Duodenal mucosa (tissue), 2 donors: ENCODE data around the gene MIDN.

Experiments
- H3K27ac ChIP-seq: one replicate; pipeline ENCODE4 v1.7.0; 2013; ENCODE audit warnings: low read depth, low read length
- H3K27me3 ChIP-seq, 2 donors: one replicate each; pipeline ENCODE4 v1.7.0; 2013; ENCODE audit warnings: low read length in 2 of 2, control low read depth in 1 of 2; ENCODE audit not compliant: insufficient read depth in 2 of 2, control insufficient read depth in 1 of 2
- H3K36me3 ChIP-seq, 2 donors: one replicate each; pipeline ENCODE4 v1.7.0; 2013; ENCODE audit warnings: low read length in 2 of 2, control low read depth in 1 of 2; ENCODE audit not compliant: insufficient read depth in 2 of 2, control insufficient read depth in 1 of 2
- H3K4me1 ChIP-seq, 2 donors: one replicate each; pipeline ENCODE4 v1.7.0; 2013; ENCODE audit warnings: low read length in 2 of 2, control low read depth in 1 of 2; ENCODE audit not compliant: insufficient read depth in 2 of 2, control insufficient read depth in 1 of 2
- H3K4me3 ChIP-seq, 2 donors: one replicate each; pipeline ENCODE4 v1.7.0; 2013; ENCODE audit warnings: low read length in 2 of 2, low read depth in 1 of 2
- H3K9ac ChIP-seq, 2 donors: one replicate each; pipeline ENCODE4 v1.7.0; 2013; ENCODE audit warnings: low read length in 2 of 2, low read depth in 1 of 2
- H3K9me3 ChIP-seq, 2 donors: one replicate each; pipeline ENCODE4 v1.7.0; 2013; ENCODE audit warnings: low read length in 2 of 2, control low read depth in 1 of 2; ENCODE audit not compliant: control insufficient read depth in 1 of 2

MIDN gene

DNA sequence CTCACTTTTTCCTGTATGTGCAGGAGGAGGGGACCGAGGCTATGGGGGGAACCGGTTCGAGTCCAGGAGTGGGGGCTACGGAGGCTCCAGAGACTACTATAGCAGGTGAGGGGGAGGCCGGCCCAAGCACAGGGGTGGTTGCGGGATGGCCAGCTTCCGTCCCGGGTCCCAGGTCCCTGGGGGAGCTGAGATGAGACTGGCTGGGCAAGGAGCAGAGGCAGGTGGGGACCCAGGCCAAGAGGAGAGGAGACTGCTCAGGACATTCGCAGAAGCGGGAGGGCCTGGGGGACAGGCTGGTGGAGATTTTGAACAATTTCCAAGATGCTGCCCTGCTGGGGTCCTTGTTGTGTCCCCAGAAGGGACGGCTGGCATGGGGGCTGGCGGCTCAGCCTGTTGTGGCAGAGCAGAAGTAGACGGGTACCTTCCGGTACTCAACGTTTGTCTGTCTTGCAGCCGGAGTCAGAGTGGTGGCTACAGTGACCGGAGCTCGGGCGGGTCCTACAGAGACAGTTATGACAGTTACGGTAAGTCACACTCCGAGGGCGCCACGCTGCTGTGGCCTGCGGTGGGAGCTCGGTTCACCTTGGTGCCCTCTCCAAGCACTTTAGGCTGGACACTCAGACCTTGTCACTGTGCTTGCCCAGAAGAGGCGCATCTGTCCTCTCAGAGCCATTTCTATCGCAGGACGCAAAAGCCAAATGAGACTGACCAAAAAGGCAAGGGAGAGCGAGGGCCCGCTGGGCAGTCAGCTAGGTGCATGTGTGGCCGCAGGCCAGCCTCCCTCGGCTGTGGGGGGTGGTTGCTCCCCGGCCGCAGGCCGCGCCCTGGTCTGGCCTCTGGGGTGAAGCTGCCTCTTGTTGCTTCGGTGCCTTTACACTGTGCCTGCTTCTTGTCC, 23.4 kb downstream of the MIDN start:
- H3K27ac ChIP-seq, result peak overlapping the region; percentile 20

DNA sequence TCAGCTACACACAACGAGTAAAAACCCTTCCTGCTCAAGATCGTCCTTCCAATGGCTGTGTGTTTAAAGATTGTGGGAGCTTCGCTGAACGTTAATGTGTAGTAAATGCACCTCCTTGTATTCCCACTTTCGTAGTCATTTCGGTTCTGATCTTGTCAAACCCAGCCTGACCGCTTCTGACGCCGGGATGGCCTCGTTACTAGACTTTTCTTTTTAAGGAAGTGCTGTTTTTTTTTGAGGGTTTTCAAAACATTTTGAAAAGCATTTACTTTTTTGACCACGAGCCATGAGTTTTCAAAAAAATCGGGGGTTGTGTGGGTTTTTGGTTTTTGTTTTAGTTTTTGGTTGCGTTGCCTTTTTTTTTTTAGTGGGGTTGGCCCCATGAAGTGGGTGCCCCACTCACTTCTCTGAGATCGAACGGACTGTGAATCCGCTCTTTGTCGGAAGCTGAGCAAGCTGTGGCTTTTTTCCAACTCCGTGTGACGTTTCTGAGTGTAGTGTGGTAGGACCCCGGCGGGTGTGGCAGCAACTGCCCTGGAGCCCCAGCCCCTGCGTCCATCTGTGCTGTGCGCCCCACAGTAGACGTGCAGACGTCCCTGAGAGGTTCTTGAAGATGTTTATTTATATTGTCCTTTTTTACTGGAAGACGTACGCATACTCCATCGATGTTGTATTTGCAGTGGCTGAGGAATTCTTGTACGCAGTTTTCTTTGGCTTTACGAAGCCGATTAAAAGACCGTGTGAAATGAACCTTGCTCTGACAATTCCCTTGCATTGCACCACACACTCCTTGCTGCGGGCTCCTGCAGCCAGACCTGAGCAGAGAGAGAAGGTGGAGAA, 24.3 kb downstream of the MIDN start:
- no peak overlapping the region for H3K27ac ChIP-seq
- peak overlapping the region; percentile 19 to 86 for H3K9ac ChIP-seq
- no peaks in the 10 kb centered on the region for H3K9me3 ChIP-seq
- H3K4me3 ChIP-seq, result peak overlapping the region in 1 of 2 donors; percentile 96
- H3K36me3 ChIP-seq, result peaks cover 32 to 49% of the 10 kb centered on the region in 2 donors
- H3K27me3 ChIP-seq, result no peaks in the 10 kb centered on the region
- H3K4me1 ChIP-seq, result peaks cover 63 to 80% of the 10 kb centered on the region in 2 donors

More for the DNA sequence above, 23.4 kb downstream of the MIDN start:
- Histone ChIP-seq H3K4me1 (peaks cover 69 to 83% of the 10 kb centered on the region in 2 donors), H3K27me3 (no peaks in the 10 kb centered on the region), H3K4me3 (peak overlapping the region; percentile 96 to 100), H3K9me3 (no peaks in the 10 kb centered on the region), H3K9ac (peak overlapping the region; percentile 86 to 98), H3K36me3 (peaks cover 32 to 45% of the 10 kb centered on the region in 2 donors)

- Histone ChIP-seq H3K4me3 (no peak overlapping the region), H3K36me3 (peaks cover 32 to 49% of the 10 kb centered on the region in 2 donors), H3K4me1 (peaks cover 55 to 72% of the 10 kb centered on the region in 2 donors), H3K27ac (no peak overlapping the region), H3K9ac (no peak overlapping the region), H3K9me3 (no peaks in the 10 kb centered on the region), H3K27me3 (no peaks in the 10 kb centered on the region)
Measured at GRCh38 chr19:1273263-1274041, 25.1 kb downstream of the MIDN start.

DNA sequence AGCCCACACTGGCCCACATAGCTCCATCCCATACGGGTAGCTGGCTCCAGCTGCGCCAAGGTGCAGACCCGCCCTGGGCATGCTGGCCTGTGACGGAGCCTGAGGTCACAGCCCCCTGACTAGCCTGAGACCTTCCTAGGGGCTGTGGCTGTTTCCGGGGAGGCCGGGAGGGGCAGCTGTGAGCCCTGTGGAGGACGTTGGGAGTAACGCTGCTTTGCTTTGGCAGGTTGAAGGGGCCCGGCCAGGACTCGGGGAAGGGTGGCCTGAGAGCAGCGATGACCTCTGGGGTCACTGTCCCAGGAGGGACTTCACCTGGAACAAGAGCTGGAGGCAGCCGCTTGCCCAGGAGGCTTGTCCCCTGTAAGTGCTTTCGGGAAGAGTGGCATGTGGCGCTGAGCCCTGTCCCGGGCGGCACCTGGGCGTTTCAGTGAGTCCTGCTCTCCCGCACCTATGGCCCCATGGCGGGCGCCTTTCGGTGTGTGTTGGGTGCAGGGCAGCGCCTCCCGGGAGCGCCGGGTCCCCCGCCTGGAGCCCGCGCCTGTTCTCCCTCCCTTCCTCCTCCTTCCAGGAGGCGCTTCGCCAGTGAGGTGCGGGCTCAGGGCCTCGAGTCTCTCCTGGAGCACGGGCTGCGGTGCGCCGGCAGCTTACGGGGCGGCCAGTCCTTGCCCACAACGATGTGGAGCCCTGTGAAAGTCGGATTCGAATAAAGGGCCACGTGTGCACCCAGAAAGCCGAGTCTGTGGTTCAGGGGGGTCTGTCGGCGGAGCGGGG, 25.9 kb downstream of the MIDN start:
- H3K9me3 ChIP-seq, result no peaks in the 10 kb centered on the region
- H3K36me3 ChIP-seq, result peaks cover 38 to 55% of the 10 kb centered on the region in 2 donors
- H3K4me1 ChIP-seq, result peaks cover 51 to 67% of the 10 kb centered on the region in 2 donors
- peak overlapping the region; percentile 45 to 53 for H3K4me3 ChIP-seq
- H3K27ac ChIP-seq, result peak overlapping the region; percentile 100
- peak overlapping the region; percentile 46 to 51 for H3K9ac ChIP-seq
- no peaks in the 10 kb centered on the region for H3K27me3 ChIP-seq

GRCh38 chr19:1274852-1275259, 26.5 kb downstream of the MIDN start:
- Histone ChIP-seq H3K36me3 (peaks cover 40 to 58% of the 10 kb centered on the region in 2 donors), H3K4me1 (peaks cover 51 to 65% of the 10 kb centered on the region in 2 donors), H3K27me3 (no peaks in the 10 kb centered on the region), H3K9me3 (no peaks in the 10 kb centered on the region), H3K4me3 (peak overlapping the region; percentile 45 to 53), H3K27ac (peak overlapping the region; percentile 100), H3K9ac (peak overlapping the region; percentile 46 to 51)

GRCh38 chr19:1275260-1275975, 27.0 kb downstream of the MIDN start, which contains the start of gene FAM174C:
FAM174C (plus strand) TSS chr19:1275530; CDS start chr19:1275550, 20 bp downstream.
- Histone ChIP-seq H3K4me3 (peak within 1 kb of the TSS; percentile 73 to 77), H3K27me3 (no peaks in the 10 kb centered on the region), H3K27ac (peak within 1 kb of the TSS; percentile 100), H3K9me3 (no peaks in the 10 kb centered on the region), H3K36me3 (peaks cover 40 to 58% of the 10 kb centered on the region in 2 donors), H3K9ac (peak within 1 kb of the TSS; percentile 83 to 95), H3K4me1 (peaks cover 47 to 59% of the 10 kb centered on the region in 2 donors)

- peaks cover 40 to 52% of the 10 kb centered on the region in 2 donors for H3K4me1 ChIP-seq
- H3K27ac ChIP-seq, result peak overlapping the region; percentile 100
- no peaks in the 10 kb centered on the region for H3K9me3 ChIP-seq
- no peaks in the 10 kb centered on the region for H3K27me3 ChIP-seq
- peak overlapping the region; percentile 83 to 95 for H3K9ac ChIP-seq
- H3K36me3 ChIP-seq, result peaks cover 37 to 53% of the 10 kb centered on the region in 2 donors
- H3K4me3 ChIP-seq, result peak overlapping the region; percentile 73 to 77
Measured at GRCh38 chr19:1275976-1276627, 27.7 kb downstream of the MIDN start.

- Histone ChIP-seq H3K36me3 (peaks cover 32 to 47% of the 10 kb centered on the region in 2 donors), H3K9ac (peak overlapping the region; percentile 83 to 95), H3K4me3 (peak overlapping the region; percentile 73 to 77), H3K27ac (no peak overlapping the region), H3K9me3 (no peaks in the 10 kb centered on the region), H3K27me3 (no peaks in the 10 kb centered on the region), H3K4me1 (peaks cover 35 to 47% of the 10 kb centered on the region in 2 donors)
Measured at GRCh38 chr19:1276628-1277022, 28.2 kb downstream of the MIDN start.
